WTC11 (cell line): ENCODE measurements around the gene CAPN2.

ENCODE experiments used
- JUN ChIP-seq: sonication (generic); formaldehyde crosslinking; IDR thresholded peaks from 2 replicates; pipeline ENCODE4 v1.8.0; 2023; ENCODE audit warnings: mild to moderate bottlenecking, missing genetic modification reagents
- NR2C2 ChIP-seq: sonication (generic); formaldehyde crosslinking; IDR thresholded peaks from 2 replicates; pipeline ENCODE4 v1.8.0; 2022; ENCODE audit warnings: mild to moderate bottlenecking, missing genetic modification reagents
- NR3C1 ChIP-seq: sonication (generic); formaldehyde crosslinking; conservative IDR thresholded peaks from 2 replicates; pipeline ENCODE4 v1.8.1; 2023; ENCODE audit warnings: low read depth, mild to moderate bottlenecking, missing genetic modification reagents
- TEAD4 ChIP-seq: sonication (generic); formaldehyde crosslinking; IDR thresholded peaks from 2 replicates; pipeline ENCODE4 v1.8.0; 2022; ENCODE audit warnings: mild to moderate bottlenecking, missing genetic modification reagents
- TF ChIP-seq, protein P1 (sequence below): sonication (generic); formaldehyde crosslinking; IDR thresholded peaks from 2 replicates; pipeline ENCODE4 v1.8.1; 2022; ENCODE audit warnings: low read depth, mild to moderate bottlenecking, moderate library complexity, missing genetic modification reagents, borderline replicate concordance
- TF ChIP-seq, protein P2 (sequence below): fragments of 200-600 bp; IDR thresholded peaks from 2 replicates; pipeline ENCODE4 v1.8.0; 2022; ENCODE audit warnings: antibody characterized with exemption
- TF ChIP-seq, protein P3 (sequence below): sonication (generic); formaldehyde crosslinking; IDR thresholded peaks from 2 replicates; pipeline ENCODE4 v1.8.0; 2022; ENCODE audit warnings: mild to moderate bottlenecking, missing genetic modification reagents
- TF ChIP-seq, protein P4 (sequence below): sonication (generic); formaldehyde crosslinking; IDR thresholded peaks from 2 replicates; pipeline ENCODE4 v1.8.1; 2023; ENCODE audit warnings: mild to moderate bottlenecking, missing genetic modification reagents, moderate library complexity

DNA sequence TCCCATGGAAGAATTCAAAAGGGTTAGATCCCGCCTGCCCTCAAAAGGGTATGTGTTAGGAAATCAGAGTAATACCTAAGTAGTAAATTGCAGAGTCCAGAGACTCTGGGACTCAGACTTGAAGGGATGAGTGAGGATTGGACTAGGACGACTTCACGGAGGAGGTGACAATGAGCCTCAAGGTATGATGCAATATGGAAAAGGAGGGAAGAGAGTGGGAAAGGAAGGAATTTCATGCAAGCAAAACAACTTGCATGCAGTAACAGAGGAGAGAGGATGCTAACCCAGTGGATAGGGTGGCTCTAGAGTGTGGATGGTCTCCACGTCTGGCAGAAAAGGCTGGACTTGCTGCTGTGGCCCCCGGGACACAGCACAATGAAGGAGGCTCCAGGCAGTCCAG is 4.8 kb downstream of the CAPN2 start:
- TF ChIP-seq, protein P1, sequence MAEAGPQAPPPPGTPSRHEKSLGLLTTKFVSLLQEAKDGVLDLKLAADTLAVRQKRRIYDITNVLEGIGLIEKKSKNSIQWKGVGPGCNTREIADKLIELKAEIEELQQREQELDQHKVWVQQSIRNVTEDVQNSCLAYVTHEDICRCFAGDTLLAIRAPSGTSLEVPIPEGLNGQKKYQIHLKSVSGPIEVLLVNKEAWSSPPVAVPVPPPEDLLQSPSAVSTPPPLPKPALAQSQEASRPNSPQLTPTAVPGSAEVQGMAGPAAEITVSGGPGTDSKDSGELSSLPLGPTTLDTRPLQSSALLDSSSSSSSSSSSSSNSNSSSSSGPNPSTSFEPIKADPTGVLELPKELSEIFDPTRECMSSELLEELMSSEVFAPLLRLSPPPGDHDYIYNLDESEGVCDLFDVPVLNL (CRISPR knock-in tag), result no peak
- TF ChIP-seq, protein P2, sequence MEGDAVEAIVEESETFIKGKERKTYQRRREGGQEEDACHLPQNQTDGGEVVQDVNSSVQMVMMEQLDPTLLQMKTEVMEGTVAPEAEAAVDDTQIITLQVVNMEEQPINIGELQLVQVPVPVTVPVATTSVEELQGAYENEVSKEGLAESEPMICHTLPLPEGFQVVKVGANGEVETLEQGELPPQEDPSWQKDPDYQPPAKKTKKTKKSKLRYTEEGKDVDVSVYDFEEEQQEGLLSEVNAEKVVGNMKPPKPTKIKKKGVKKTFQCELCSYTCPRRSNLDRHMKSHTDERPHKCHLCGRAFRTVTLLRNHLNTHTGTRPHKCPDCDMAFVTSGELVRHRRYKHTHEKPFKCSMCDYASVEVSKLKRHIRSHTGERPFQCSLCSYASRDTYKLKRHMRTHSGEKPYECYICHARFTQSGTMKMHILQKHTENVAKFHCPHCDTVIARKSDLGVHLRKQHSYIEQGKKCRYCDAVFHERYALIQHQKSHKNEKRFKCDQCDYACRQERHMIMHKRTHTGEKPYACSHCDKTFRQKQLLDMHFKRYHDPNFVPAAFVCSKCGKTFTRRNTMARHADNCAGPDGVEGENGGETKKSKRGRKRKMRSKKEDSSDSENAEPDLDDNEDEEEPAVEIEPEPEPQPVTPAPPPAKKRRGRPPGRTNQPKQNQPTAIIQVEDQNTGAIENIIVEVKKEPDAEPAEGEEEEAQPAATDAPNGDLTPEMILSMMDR, result no peak
- TF ChIP-seq, protein P3, sequence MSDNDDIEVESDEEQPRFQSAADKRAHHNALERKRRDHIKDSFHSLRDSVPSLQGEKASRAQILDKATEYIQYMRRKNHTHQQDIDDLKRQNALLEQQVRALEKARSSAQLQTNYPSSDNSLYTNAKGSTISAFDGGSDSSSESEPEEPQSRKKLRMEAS, result no peak
- no peak for TF ChIP-seq TEAD4 (CRISPR knock-in tag)
- TF ChIP-seq NR3C1 (CRISPR knock-in tag), result no peak
- no peak for TF ChIP-seq JUN (CRISPR knock-in tag)
- TF ChIP-seq NR2C2, result no peak
- TF ChIP-seq, protein P4, sequence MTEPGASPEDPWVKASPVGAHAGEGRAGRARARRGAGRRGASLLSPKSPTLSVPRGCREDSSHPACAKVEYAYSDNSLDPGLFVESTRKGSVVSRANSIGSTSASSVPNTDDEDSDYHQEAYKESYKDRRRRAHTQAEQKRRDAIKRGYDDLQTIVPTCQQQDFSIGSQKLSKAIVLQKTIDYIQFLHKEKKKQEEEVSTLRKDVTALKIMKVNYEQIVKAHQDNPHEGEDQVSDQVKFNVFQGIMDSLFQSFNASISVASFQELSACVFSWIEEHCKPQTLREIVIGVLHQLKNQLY (CRISPR knock-in tag), result no peak
